Measurements from ENCODE around the gene CSF1. TPM values are rescaled to one million over a fixed set of nuclear protein-coding genes. Genes with fewer than 3 reads are reported as not detected.

CSF1 gene, protein sequence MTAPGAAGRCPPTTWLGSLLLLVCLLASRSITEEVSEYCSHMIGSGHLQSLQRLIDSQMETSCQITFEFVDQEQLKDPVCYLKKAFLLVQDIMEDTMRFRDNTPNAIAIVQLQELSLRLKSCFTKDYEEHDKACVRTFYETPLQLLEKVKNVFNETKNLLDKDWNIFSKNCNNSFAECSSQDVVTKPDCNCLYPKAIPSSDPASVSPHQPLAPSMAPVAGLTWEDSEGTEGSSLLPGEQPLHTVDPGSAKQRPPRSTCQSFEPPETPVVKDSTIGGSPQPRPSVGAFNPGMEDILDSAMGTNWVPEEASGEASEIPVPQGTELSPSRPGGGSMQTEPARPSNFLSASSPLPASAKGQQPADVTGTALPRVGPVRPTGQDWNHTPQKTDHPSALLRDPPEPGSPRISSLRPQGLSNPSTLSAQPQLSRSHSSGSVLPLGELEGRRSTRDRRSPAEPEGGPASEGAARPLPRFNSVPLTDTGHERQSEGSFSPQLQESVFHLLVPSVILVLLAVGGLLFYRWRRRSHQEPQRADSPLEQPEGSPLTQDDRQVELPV
- total RNA-seq, result 29.0 and 33.3 TPM in 2 replicates

DNA sequence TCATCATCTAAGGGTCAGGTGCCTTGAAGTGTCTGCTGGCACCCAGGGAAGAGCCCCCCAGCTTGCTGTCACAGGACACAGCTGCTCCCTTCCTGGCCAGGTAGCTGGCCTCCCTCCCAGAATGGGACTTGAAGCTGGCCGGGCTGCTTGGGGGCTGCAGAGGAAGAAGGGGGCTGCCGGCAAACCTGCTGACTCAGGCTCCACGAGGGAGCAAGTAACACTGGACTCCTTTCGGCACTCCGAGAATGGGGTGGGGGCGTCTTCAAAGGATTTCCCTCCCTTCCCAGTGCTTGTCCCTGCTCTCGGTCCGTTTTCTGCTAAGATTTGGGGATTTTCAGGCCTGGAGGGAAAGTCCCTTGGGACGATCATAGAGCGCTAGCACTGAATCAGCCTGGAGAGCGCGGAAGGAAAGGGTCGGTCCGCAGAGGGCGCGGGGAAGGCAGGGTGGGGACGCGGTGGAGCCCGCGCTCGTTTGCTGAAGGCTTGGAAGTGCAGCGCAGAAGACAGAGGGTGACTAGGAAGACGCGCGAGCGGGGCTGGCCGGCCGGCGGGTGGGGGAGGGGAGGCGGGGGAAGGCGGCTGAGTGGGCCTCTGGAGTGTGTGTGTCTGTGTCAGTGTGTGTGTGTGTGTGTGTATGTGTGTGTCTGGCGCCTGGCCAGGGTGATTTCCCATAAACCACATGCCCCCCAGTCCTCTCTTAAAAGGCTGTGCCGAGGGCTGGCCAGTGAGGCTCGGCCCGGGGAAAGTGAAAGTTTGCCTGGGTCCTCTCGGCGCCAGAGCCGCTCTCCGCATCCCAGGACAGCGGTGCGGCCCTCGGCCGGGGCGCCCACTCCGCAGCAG, at the start of gene CSF1:
CSF1 (plus strand) TSS at position 727 of the 840 bp plus-strand sequence. CDS start 175 bp downstream, outside the sequence.

Other genes with a start within 250 kb of the CSF1 start
- 23.4 and 31.6 TPM in 2 replicates for gene GSTM2, start 242.8 kb upstream of the CSF1 start, total RNA-seq
- not detected in 2 replicates for gene GSTM1, start 223.0 kb upstream of the CSF1 start, total RNA-seq
- gene GSTM5, start 198.6 kb upstream of the CSF1 start, total RNA-seq, result 4.9 and 14.5 TPM in 2 replicates
- 70.4 and 104 TPM in 2 replicates for gene GSTM3, start 169.8 kb upstream of the CSF1 start, total RNA-seq
- not detected in 2 replicates for gene EPS8L3, start 146.9 kb upstream of the CSF1 start, total RNA-seq
- 47.7 and 64.3 TPM in 2 replicates for gene AHCYL1, start 73.9 kb downstream of the CSF1 start, total RNA-seq
- 14.6 and 17.1 TPM in 2 replicates for gene STRIP1, start 123.8 kb downstream of the CSF1 start, total RNA-seq
- gene ALX3, start 159.8 kb downstream of the CSF1 start, total RNA-seq, result not detected in 2 replicates
- not detected in 2 replicates for gene UBL4B, start 201.6 kb downstream of the CSF1 start, total RNA-seq
- 0.13 TPM in 1 of 2 replicates, not detected in the other for gene SLC6A17, start 239.6 kb downstream of the CSF1 start, total RNA-seq

All from epithelial cell of alveolus of lung (primary cell).